IMR-90 (cell line): Measurements from ENCODE around the gene AMBP.

Experiments
- BHLHE40 ChIP-seq: fragments of 150-350 bp; IDR thresholded peaks from 2 replicates; pipeline ENCODE4 v1.6.1; 2016; ENCODE audit warnings: mild to moderate bottlenecking, low read depth, low read length
- CHD1 ChIP-seq: IDR thresholded peaks from 2 replicates; pipeline ENCODE4 v1.6.1; 2012; ENCODE audit warnings: low read depth, low read length, improper control_type of control experiment
- CTCF ChIP-seq: conservative IDR thresholded peaks from 2 replicates; pipeline ENCODE4 v1.5.1; 2012; ENCODE audit warnings: mild to moderate bottlenecking, low read depth, low read length, improper control_type of control experiment
- ELK1 ChIP-seq: fragments of 150-350 bp; IDR thresholded peaks from 2 replicates; pipeline ENCODE4 v1.6.1; 2016; ENCODE audit warnings: low read depth, mild to moderate bottlenecking, low read length, moderate library complexity, borderline replicate concordance
- FOS ChIP-seq: fragments of 150-350 bp; IDR thresholded peaks from 2 replicates; pipeline ENCODE4 v1.6.1; 2016; ENCODE audit warnings: low read depth, low read length
- MAFK ChIP-seq: IDR thresholded peaks from 2 replicates; pipeline ENCODE4 v1.6.1; 2012; ENCODE audit warnings: low read depth, low read length, improper control_type of control experiment
- MAZ ChIP-seq: IDR thresholded peaks from 2 replicates; pipeline ENCODE4 v1.6.1; 2012; ENCODE audit warnings: low read depth, mild to moderate bottlenecking, low read length, improper control_type of control experiment, moderate library complexity, borderline replicate concordance
- MXI1 ChIP-seq: IDR thresholded peaks from 2 replicates; pipeline ENCODE4 v1.6.1; 2012; ENCODE audit warnings: low read depth, mild to moderate bottlenecking, low read length, moderate library complexity, borderline replicate concordance
- POLR2A ChIP-seq: IDR thresholded peaks from 2 replicates; pipeline ENCODE4 v1.6.1; 2012; ENCODE audit warnings: mild to moderate bottlenecking, low read depth, low read length
- RAD21 ChIP-seq: IDR thresholded peaks from 2 replicates; pipeline ENCODE4 v1.6.1; 2012; ENCODE audit warnings: low read length, improper control_type of control experiment
- RCOR1 ChIP-seq: IDR thresholded peaks from 2 replicates; pipeline ENCODE4 v1.6.1; 2012; ENCODE audit warnings: mild to moderate bottlenecking, low read length, improper control_type of control experiment; ENCODE audit not compliant: insufficient replicate concordance
- RFX5 ChIP-seq: IDR thresholded peaks from 2 replicates; pipeline ENCODE4 v1.8.0; 2012; ENCODE audit warnings: low read depth, mild to moderate bottlenecking, low read length, moderate library complexity
- SMC3 ChIP-seq: fragments of 150-350 bp; IDR thresholded peaks from 2 replicates; pipeline ENCODE4 v1.6.1; 2016; ENCODE audit warnings: low read depth, mild to moderate bottlenecking, antibody characterized with exemption, low read length, moderate library complexity

- TF ChIP-seq POLR2A (no peak), CTCF (no peak), BHLHE40 (no peak), MAFK (no peak), MAZ (no peak), CHD1 (no peak), SMC3 (no peak), RFX5 (no peak), MXI1 (no peak), RAD21 (no peak), ELK1 (no peak), FOS (no peak), RCOR1 (no peak)
These were observed 64.1 kb downstream of the AMBP start for GRCh38 chr9:114014044-114014443.
